Nephron progenitor cell (in vitro differentiated cells): Measurements from ENCODE around the gene NLGN2.
A peak's percentile ranks its signal among the peaks of the same experiment; 100 is the strongest.

ENCODE experiments used
- DNase-seq: peaks from one replicate; pipeline ENCODE4 v3.0.0; 2021
- H3K27ac Mint-ChIP-seq: 2 replicates; pipeline ENCODE4 v1.8.0; 2021; ENCODE audit warnings: mild to moderate bottlenecking, moderate library complexity, mixed read lengths
- H3K27me3 Mint-ChIP-seq: 2 replicates; pipeline ENCODE4 v1.8.0; 2021; ENCODE audit warnings: mild to moderate bottlenecking, low read depth, mixed read lengths; ENCODE audit not compliant: poor library complexity
- H3K36me3 Mint-ChIP-seq: 2 replicates; pipeline ENCODE4 v1.8.0; 2021; ENCODE audit warnings: low read depth, mixed read lengths
- H3K4me1 Mint-ChIP-seq: 2 replicates; pipeline ENCODE4 v1.8.0; 2021; ENCODE audit warnings: mixed read lengths
- H3K4me3 Mint-ChIP-seq: 2 replicates; pipeline ENCODE4 v1.8.0; 2021; ENCODE audit warnings: mild to moderate bottlenecking, moderate library complexity, mixed read lengths
- H3K9me3 Mint-ChIP-seq: 2 replicates; pipeline ENCODE4 v1.8.0; 2021; ENCODE audit warnings: mild to moderate bottlenecking, moderate library complexity, mixed read lengths
- CTCF ChIP-seq: fragments of 200-600 bp; sonication (generic); IDR thresholded peaks from 2 replicates; pipeline ENCODE4 v1.5.0; 2021; ENCODE audit warnings: antibody characterized with exemption

NLGN2 gene

GRCh38 chr17:7459961-7460545 is 52.4 kb downstream of the NLGN2 start:
- Mint-ChIP-seq H3K4me1 (peaks cover 18% of the 10 kb centered on the region), H3K4me3 (no peak overlapping the region), H3K27me3 (no peaks in the 10 kb centered on the region), H3K9me3 (no peaks in the 10 kb centered on the region), H3K36me3 (peaks cover 19% of the 10 kb centered on the region), H3K27ac (peak overlapping the region; percentile 91)
- no peak for TF ChIP-seq CTCF
- DNase-seq, result no peak

GRCh38 chr17:7460850-7461660 is 53.4 kb downstream of the NLGN2 start:
- H3K36me3 Mint-ChIP-seq, result peaks cover 18% of the 10 kb centered on the region
- peaks cover 16% of the 10 kb centered on the region for H3K4me1 Mint-ChIP-seq
- TF ChIP-seq CTCF, result no peak
- DNase-seq, result no peak
- no peaks in the 10 kb centered on the region for H3K9me3 Mint-ChIP-seq
- no peak overlapping the region for H3K4me3 Mint-ChIP-seq
- no peak overlapping the region for H3K27ac Mint-ChIP-seq
- H3K27me3 Mint-ChIP-seq, result no peaks in the 10 kb centered on the region

DNA sequence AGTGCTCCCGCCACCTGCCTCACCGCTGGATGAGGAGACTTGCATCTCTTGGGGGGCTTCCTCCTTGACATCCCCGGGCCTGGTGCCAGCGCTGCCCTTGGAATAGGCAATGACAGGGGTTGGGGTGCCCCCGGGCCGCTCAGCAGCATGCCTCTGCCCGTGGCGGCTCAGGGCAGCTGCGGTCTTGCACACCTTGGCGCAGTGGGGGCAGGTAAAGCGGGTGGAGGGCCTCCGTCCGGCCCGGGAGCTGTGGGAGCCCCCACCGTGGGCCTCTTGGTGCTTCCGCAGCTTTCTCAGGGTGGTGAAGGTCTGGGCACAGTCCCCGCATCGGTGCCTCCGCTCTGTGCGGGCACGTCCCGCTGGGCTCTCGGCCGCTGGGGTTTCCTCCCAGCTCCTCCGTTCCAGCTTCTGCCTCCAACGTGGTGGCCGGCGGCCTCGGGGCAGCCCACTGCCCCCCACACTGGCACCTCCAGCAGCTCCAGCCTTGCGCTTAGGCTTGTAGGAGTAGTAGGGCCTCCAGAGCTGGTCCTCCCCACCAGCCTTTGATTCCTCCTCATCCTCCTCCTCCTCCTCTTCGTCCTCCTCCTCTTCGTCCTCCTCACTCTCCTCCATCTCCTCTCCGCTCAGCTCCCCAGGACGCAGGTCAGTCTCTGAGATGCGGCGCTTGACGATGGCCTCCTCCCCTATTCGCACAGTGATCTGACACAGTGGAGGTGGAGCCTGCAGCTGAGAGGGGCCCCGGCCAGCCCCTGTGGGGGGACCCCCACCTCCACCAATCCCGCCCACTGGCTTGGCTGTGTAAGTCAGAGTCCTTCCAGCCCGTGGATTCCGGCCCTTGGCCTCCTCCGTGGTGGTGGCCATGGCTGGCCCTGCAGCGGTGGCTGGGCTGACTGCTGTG is 55.1 kb downstream of the NLGN2 start:
- no peaks in the 10 kb centered on the region for H3K27me3 Mint-ChIP-seq
- peaks cover 29% of the 10 kb centered on the region for H3K4me1 Mint-ChIP-seq
- no peaks in the 10 kb centered on the region for H3K9me3 Mint-ChIP-seq
- H3K36me3 Mint-ChIP-seq, result peaks cover 22% of the 10 kb centered on the region
- no peak for DNase-seq
- no peak overlapping the region for H3K4me3 Mint-ChIP-seq
- no peak for TF ChIP-seq CTCF
- H3K27ac Mint-ChIP-seq, result no peak overlapping the region

DNA sequence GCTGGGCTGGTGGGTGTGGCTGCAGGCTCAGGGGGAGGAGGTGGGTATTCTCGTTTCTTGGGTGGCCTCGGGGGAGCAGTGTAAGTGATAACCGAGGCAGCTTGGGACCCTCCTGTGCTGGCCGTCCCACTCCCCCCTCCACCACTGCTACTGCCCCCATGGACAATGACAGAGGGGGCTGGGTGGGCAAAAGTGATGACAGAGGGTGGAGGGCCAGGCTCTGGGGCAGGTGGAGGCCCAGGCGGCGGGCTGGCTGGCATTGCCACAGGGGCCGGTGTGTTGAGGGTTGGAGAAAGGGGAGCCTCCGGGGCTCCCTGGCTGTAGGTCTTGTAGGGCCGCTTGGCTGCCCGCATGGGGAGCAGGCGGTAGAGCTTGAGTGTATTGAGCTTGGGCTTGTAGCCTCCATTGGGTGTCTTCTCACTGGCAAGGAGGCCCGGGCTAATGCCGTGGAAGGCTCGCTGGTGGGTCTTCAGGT is 55.8 kb downstream of the NLGN2 start:
- H3K4me3 Mint-ChIP-seq, result no peak overlapping the region
- H3K36me3 Mint-ChIP-seq, result peaks cover 22% of the 10 kb centered on the region
- no peaks in the 10 kb centered on the region for H3K27me3 Mint-ChIP-seq
- H3K27ac Mint-ChIP-seq, result no peak overlapping the region
- peaks cover 36% of the 10 kb centered on the region for H3K4me1 Mint-ChIP-seq
- H3K9me3 Mint-ChIP-seq, result no peaks in the 10 kb centered on the region
- no peak for TF ChIP-seq CTCF
- no peak for DNase-seq

GRCh38 chr17:7464081-7464480 is 56.4 kb downstream of the NLGN2 start:
- Mint-ChIP-seq H3K4me1 (peaks cover 43% of the 10 kb centered on the region), H3K27me3 (peaks cover 2% of the 10 kb centered on the region), H3K27ac (peak overlapping the region; percentile 83), H3K9me3 (no peaks in the 10 kb centered on the region), H3K4me3 (no peak overlapping the region), H3K36me3 (peaks cover 22% of the 10 kb centered on the region)
- DNase-seq, result no peak
- TF ChIP-seq CTCF, result no peak
